ENCODE measurements around the gene KLHL33. TPM values are rescaled to one million over a fixed set of nuclear protein-coding genes. Genes with fewer than 3 reads are reported as not detected.

KLHL33 gene
- total and polyA plus RNA-seq, 7 experiments from 2014 or later, result 0.14 to 0.51 (median 0.23) TPM; not detected in 3

DNA sequence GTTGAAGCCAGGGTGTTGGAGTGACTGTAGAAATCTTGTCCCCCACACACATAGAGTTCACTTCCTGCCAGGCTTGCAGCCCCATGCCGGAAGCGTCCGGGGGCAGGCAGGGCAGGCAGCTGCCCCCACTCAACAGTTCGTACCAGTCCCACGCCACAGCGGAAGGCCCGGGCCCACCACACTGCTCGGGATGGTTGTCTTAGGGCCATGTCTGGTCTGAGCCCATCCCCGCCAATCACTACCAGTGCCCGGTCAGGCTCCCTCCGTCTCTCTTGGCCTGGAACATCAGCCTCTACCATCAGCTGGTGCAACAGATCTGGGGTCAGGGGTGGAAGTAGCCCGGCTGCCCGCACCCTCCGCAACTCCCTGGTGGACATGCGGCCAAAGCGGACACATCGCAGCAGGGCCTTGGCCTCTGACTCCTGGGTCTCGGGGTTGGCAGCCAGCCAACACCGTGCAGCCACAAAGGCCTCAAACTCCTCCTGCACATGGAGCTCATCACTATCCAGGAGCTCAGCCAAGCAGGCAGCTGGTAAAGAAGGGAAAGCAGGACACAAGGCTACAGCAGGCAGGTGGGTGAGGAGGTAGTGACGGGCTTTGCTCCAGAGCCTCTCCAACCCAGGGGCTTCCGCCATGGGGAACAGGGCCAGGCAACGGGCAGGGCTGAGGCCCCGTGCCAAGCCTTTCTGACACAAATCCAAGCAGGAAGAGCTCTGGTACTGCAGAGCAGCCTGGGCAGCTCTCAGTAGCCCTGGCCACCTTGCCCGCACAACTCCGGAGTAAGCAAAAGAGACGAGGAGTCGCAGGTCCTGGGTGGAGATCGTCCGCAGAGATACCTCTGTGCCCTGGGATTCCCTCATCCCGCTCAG lies 5.9 kb downstream of the KLHL33 start:
- POLR2A ChIA-PET, result interaction anchor here (0.8 to 2.0 kb wide), 5 partner anchors 9 to 183 kb away, joined by 3 to 7 read pairs (median 4); partner anchors contain the start of genes APEX1 and OSGEP
- H3K27me3 ChIP-seq (ENCODE audit: control insufficient read depth in 2 of 2, insufficient read depth in 2 of 2, low read length in 2 of 2), result no peaks in the 10 kb centered on the region
- H3K4me3 ChIP-seq (ENCODE audit: low read length), result no peak overlapping the region
- peak; percentile 23 for ATAC-seq
- no peaks in the 10 kb centered on the region for H3K36me3 ChIP-seq (ENCODE audit: control insufficient read depth in 2 of 3, insufficient read depth in 3 of 3, low read length in 3 of 3)
- no peaks in the 10 kb centered on the region for H3K27me3 Mint-ChIP-seq
- H3K4me1 ChIP-seq (ENCODE audit: control insufficient read depth in 2 of 2, insufficient read depth in 2 of 2, low read length in 2 of 2), result peaks cover 0 to 30% of the 10 kb centered on the region in 2 donors
- CTCF ChIA-PET, result interaction anchor here (0.6 to 1.1 kb wide), 2 partner anchors 14 to 23 kb away, joined by 3 read pairs; no protein-coding TSS in a partner anchor
- no peak overlapping the region for H3K27ac ChIP-seq (ENCODE audit: low read depth, low read length)
- DNase-seq, result peak in 1 of 9 donors; percentile 28
- H3K9me3 Mint-ChIP-seq, result no peaks in the 10 kb centered on the region
- peak overlapping the region in 5 of 10 donors; percentile 16 to 40 (median 30) for H3K4me3 Mint-ChIP-seq
- peaks cover 17 to 40% (median 27%) of the 10 kb centered on the region in 7 donors for H3K4me1 Mint-ChIP-seq
- H3K27ac Mint-ChIP-seq, result peak overlapping the region in 5 of 9 donors; percentile 7 to 79 (median 51)
- no peaks in the 10 kb centered on the region for H3K36me3 Mint-ChIP-seq
- intact Hi-C loops (cut with micrococcal nuclease), result no loop called here
- H3K9me3 ChIP-seq (ENCODE audit: control insufficient read depth in 2 of 3, low read length in 3 of 3), result no peaks in the 10 kb centered on the region

DNA sequence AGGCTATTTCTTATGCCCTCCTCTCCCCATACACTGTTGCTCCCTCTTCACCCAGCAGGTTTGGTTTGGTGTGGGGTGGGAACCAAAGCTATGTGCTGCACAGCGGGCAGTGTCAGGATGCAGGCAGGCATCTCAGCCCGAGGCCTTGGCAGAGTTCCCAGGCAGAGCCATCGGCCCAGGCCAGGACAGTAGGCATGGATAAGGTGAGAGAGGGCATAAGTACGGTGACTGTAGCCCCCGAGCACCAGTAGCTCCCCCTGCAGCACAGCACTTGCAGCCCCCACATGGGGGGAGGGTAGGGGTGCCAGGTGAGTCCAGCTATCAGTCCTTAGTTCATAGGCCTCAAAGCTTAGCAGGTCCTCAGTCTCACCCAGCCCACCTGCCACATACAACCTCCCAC lies 7.2 kb downstream of the KLHL33 start:
- DNase-seq (no peak), ATAC-seq (no peak)
- Histone ChIP-seq H3K4me3 (ENCODE audit: low read length) (no peak overlapping the region), H3K27ac (ENCODE audit: low read depth, low read length) (no peak overlapping the region), H3K4me1 (ENCODE audit: control insufficient read depth in 2 of 2, insufficient read depth in 2 of 2, low read length in 2 of 2) (peaks cover 0 to 30% of the 10 kb centered on the region in 2 donors), H3K27me3 (ENCODE audit: control insufficient read depth in 2 of 2, insufficient read depth in 2 of 2, low read length in 2 of 2) (no peaks in the 10 kb centered on the region), H3K36me3 (ENCODE audit: control insufficient read depth in 2 of 3, insufficient read depth in 3 of 3, low read length in 3 of 3) (no peaks in the 10 kb centered on the region), H3K9me3 (ENCODE audit: control insufficient read depth in 2 of 3, low read length in 3 of 3) (no peaks in the 10 kb centered on the region)
- Mint-ChIP-seq H3K27ac (peak overlapping the region in 4 of 9 donors; percentile 5 to 81 (median 48)), H3K4me1 (peaks cover 17 to 40% (median 27%) of the 10 kb centered on the region in 7 donors), H3K36me3 (no peaks in the 10 kb centered on the region), H3K27me3 (no peaks in the 10 kb centered on the region), H3K9me3 (no peaks in the 10 kb centered on the region), H3K4me3 (peak overlapping the region in 5 of 10 donors; percentile 12 to 73 (median 56))
- intact Hi-C loops (cut with micrococcal nuclease), result no loop called here
- ChIA-PET CTCF (no interaction called here), POLR2A (interaction anchor here (0.5 to 2.0 kb wide), 6 partner anchors 13 to 33 kb away, joined by 3 to 7 read pairs (median 4); partner anchors contain the start of genes APEX1 and OSGEP)

DNA sequence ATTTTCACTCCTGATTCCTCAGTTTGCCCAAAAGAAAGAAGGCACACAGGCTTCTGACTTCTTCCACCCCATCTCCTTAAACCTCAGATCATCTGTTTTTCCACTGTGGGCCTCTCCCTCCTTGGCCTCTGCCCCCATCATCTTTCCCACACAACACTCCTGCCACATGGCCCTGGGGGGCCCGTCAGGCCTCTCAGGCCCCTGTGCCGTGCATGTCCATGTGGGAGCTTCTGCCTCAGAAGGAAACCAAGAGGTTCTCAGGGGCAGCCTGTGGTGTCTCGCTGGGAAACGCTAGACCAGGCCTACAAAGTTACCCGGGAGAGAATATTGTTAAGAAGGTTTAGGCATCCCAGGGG lies 8.0 kb downstream of the KLHL33 start:
- H3K4me1 Mint-ChIP-seq, result peaks cover 17 to 40% (median 27%) of the 10 kb centered on the region in 7 donors
- Histone ChIP-seq H3K9me3 (ENCODE audit: control insufficient read depth in 2 of 3, low read length in 3 of 3) (no peaks in the 10 kb centered on the region), H3K27ac (ENCODE audit: low read depth, low read length) (no peak overlapping the region), H3K4me1 (ENCODE audit: control insufficient read depth in 2 of 2, insufficient read depth in 2 of 2, low read length in 2 of 2) (peaks cover 0 to 30% of the 10 kb centered on the region in 2 donors), H3K27me3 (ENCODE audit: control insufficient read depth in 2 of 2, insufficient read depth in 2 of 2, low read length in 2 of 2) (no peaks in the 10 kb centered on the region), H3K4me3 (ENCODE audit: low read length) (no peak overlapping the region), H3K36me3 (ENCODE audit: control insufficient read depth in 2 of 3, insufficient read depth in 3 of 3, low read length in 3 of 3) (no peaks in the 10 kb centered on the region)
- DNase-seq, result no peak
- POLR2A ChIA-PET, result interaction anchor here (1.0 to 2.0 kb wide), 3 partner anchors 14 to 27 kb away, joined by 3 to 7 read pairs (median 4); partner anchors contain the start of genes APEX1 and OSGEP
- H3K27me3 Mint-ChIP-seq, result no peaks in the 10 kb centered on the region
- no peaks in the 10 kb centered on the region for H3K9me3 Mint-ChIP-seq
- CTCF ChIA-PET, result no interaction called here
- H3K36me3 Mint-ChIP-seq, result no peaks in the 10 kb centered on the region
- ATAC-seq, result no peak
- H3K27ac Mint-ChIP-seq, result peak overlapping the region; percentile 44 to 93 (median 81)
- intact Hi-C loops (cut with micrococcal nuclease), result no loop called here
- peak overlapping the region; percentile 29 to 73 (median 54) for H3K4me3 Mint-ChIP-seq

DNA sequence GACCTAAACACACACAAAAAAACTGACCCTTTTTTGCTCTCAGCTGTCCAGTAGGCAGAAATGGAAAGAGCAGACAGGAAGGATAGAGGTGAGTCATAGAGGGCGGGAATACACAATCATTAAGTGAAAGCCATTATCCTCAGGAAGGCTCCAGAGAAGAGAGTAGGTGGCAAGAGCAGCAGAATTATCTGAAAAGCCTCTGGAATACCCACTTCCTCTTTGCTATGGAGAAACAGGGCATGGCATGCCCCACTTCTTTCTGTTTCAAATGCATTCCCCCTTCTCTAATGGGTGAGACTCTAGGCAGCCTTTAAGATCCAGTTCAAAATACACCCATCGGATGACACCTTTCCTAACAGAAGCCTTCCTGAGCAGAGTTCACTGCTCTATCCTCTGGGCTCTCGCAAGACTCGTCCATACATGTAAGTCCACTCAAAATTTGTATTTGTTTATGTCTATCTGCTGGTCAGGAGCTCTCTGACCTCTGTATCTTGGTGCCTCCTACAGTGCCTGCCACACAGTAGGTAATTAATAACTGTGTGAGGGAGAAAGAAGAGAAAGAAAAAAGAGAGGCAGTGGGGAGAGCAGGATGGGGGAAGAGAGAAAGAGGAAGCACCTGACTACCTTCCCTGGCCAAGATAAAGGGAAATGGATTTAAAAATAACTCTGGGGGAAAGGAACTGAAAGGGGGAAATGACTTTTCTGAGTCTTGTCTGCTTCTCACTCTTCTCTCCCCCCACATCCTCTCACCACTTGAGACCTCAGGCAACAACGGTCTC lies 8.5 kb downstream of the KLHL33 start:
- intact Hi-C loops (cut with micrococcal nuclease), result no loop called here
- Mint-ChIP-seq H3K9me3 (no peaks in the 10 kb centered on the region), H3K27me3 (no peaks in the 10 kb centered on the region), H3K4me1 (peaks cover 17 to 40% (median 27%) of the 10 kb centered on the region in 7 donors), H3K27ac (peak overlapping the region; percentile 44 to 93 (median 81)), H3K36me3 (no peaks in the 10 kb centered on the region), H3K4me3 (peak overlapping the region; percentile 29 to 73 (median 54))
- DNase-seq (no peak), ATAC-seq (peak; percentile 64)
- no peaks in the 10 kb centered on the region for H3K27me3 ChIP-seq (ENCODE audit: control insufficient read depth in 2 of 2, insufficient read depth in 2 of 2, low read length in 2 of 2)
- CTCF ChIA-PET, result interaction anchor here (0.7 kb wide), 1 partner anchor 265 kb away, joined by 3 read pairs; no protein-coding TSS in a partner anchor
- POLR2A ChIA-PET, result no interaction called here
- no peak overlapping the region for H3K4me3 ChIP-seq (ENCODE audit: low read length)
- no peaks in the 10 kb centered on the region for H3K36me3 ChIP-seq (ENCODE audit: control insufficient read depth in 2 of 3, insufficient read depth in 3 of 3, low read length in 3 of 3)
- peaks cover 0 to 30% of the 10 kb centered on the region in 2 donors for H3K4me1 ChIP-seq (ENCODE audit: control insufficient read depth in 2 of 2, insufficient read depth in 2 of 2, low read length in 2 of 2)
- H3K9me3 ChIP-seq (ENCODE audit: control insufficient read depth in 2 of 3, low read length in 3 of 3), result no peaks in the 10 kb centered on the region
- H3K27ac ChIP-seq (ENCODE audit: low read depth, low read length), result no peak overlapping the region

DNA sequence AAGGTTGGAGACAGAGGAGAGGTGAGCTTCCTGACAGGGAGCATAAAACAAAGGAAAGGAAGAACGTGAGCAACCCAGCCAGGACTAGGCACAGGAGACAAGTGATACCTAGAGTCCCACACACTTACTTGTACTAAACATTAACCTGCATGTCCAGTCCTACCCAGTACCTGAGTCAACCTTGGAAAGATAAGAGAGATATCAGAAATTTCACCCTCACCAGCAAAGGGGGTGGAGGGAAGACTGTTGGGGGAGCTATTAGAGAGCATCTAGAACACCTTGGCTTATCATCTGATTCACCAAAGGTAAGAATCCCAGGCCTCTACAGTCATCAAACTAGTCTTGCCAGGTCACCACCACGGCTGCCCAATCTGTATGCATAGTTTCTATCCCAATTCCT lies 11.1 kb downstream of the KLHL33 start:
- H3K9me3 ChIP-seq (ENCODE audit: control insufficient read depth in 2 of 3, low read length in 3 of 3), result no peaks in the 10 kb centered on the region
- H3K4me1 ChIP-seq (ENCODE audit: control insufficient read depth in 2 of 2, insufficient read depth in 2 of 2, low read length in 2 of 2), result peaks cover 0 to 27% of the 10 kb centered on the region in 2 donors
- Mint-ChIP-seq H3K4me1 (peaks cover 17 to 36% (median 25%) of the 10 kb centered on the region in 7 donors), H3K4me3 (no peak overlapping the region), H3K27me3 (no peaks in the 10 kb centered on the region), H3K9me3 (no peaks in the 10 kb centered on the region), H3K36me3 (no peaks in the 10 kb centered on the region), H3K27ac (peak overlapping the region in 1 of 9 donors; percentile 65)
- H3K36me3 ChIP-seq (ENCODE audit: control insufficient read depth in 2 of 3, insufficient read depth in 3 of 3, low read length in 3 of 3), result no peaks in the 10 kb centered on the region
- CTCF ChIA-PET, result interaction anchor here (0.6 to 1.9 kb wide), 2 partner anchors 9 to 212 kb away, joined by 3 to 6 read pairs; no protein-coding TSS in a partner anchor
- H3K27me3 ChIP-seq (ENCODE audit: control insufficient read depth in 2 of 2, insufficient read depth in 2 of 2, low read length in 2 of 2), result no peaks in the 10 kb centered on the region
- no peak overlapping the region for H3K4me3 ChIP-seq (ENCODE audit: low read length)
- no peak overlapping the region for H3K27ac ChIP-seq (ENCODE audit: low read depth, low read length)
- DNase-seq (no peak), ATAC-seq (no peak)
- intact Hi-C loops (cut with micrococcal nuclease), result no loop called here
- POLR2A ChIA-PET, result no interaction called here

DNA sequence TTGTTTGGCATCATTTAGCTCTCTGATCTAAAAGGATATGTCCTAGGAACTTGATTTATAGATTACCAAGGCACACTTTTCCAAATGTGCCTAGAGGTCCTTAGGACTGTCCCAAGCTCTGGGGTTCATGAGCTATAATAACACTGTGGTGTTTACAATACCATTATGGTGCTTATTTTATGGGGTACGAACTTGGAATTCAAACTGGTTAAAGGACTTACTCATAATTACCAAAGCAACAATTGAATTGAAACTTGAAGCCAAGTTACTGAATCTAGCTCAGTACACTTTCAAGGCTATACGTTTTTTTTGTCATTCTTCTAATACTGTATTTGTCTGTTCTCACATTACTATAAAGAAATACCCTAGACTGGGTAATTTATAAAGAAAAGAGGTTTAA lies 13.1 kb downstream of the KLHL33 start:
- POLR2A ChIA-PET, result no interaction called here
- no peak overlapping the region for H3K4me3 ChIP-seq (ENCODE audit: low read length)

More for the DNA sequence above, 13.1 kb downstream of the KLHL33 start:
- Histone ChIP-seq H3K4me1 (ENCODE audit: control insufficient read depth in 2 of 2, insufficient read depth in 2 of 2, low read length in 2 of 2) (peaks cover 0 to 8% of the 10 kb centered on the region in 2 donors), H3K9me3 (ENCODE audit: control insufficient read depth in 2 of 3, low read length in 3 of 3) (no peaks in the 10 kb centered on the region), H3K27me3 (ENCODE audit: control insufficient read depth in 2 of 2, insufficient read depth in 2 of 2, low read length in 2 of 2) (no peaks in the 10 kb centered on the region), H3K27ac (ENCODE audit: low read depth, low read length) (no peak overlapping the region), H3K36me3 (ENCODE audit: control insufficient read depth in 2 of 3, insufficient read depth in 3 of 3, low read length in 3 of 3) (no peaks in the 10 kb centered on the region)
- intact Hi-C loops (cut with micrococcal nuclease), result no loop called here
- Mint-ChIP-seq H3K9me3 (no peaks in the 10 kb centered on the region), H3K4me1 (peaks cover 8 to 17% (median 9%) of the 10 kb centered on the region in 7 donors), H3K27me3 (no peaks in the 10 kb centered on the region), H3K27ac (no peak overlapping the region), H3K36me3 (no peaks in the 10 kb centered on the region), H3K4me3 (no peak overlapping the region)
- ATAC-seq (no peak), DNase-seq (no peak)
- CTCF ChIA-PET, result interaction anchor here (0.6 to 1.2 kb wide), 3 partner anchors 10 to 617 kb away, joined by 3 to 5 read pairs (median 3); no protein-coding TSS in a partner anchor

Data from naive thymus-derived CD4-positive, alpha-beta T cell (primary cell).